HL-60/S4 treated with retinoic acid at 250 ng/mL for 4 days and 3 days (cell line): ENCODE data around the gene MFN2.

Source experiments
- in situ Hi-C: fragments of 300-500 bp; cut with MboI; formaldehyde crosslinking; loops from 2 replicates; pipeline ENCODE4 v1.7.0; 2022; ENCODE audit warnings: low sequenced_read_pairs

MFN2 gene

GRCh38 chr1:11957897-11958296, 22.3 kb upstream of the MFN2 start:
- in situ Hi-C loops = no loop called here

DNA sequence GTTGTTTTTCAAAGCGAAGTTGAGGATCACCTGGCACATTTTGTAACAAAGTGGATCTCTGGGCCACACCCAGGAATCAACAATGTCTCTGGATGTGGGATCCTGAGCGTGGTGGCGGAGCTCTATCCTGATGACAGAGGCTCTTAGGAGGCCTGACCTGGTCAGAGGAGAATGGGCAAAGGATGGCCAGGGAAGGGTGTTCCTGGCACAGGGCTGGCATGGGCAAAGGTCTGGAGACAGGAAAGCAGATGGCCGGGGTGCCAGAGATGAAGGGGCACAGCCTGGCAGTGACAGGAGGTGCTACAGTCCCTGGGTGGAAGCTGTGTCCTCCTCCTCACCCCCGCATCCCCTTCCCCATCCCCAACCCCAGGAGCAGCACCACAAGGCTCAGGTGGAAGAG, 20.0 kb upstream of the MFN2 start:
- in situ Hi-C loops = no loop called here

- in situ Hi-C loops = no loop called here
Measured at GRCh38 chr1:11960715-11961114, 19.5 kb upstream of the MFN2 start.

GRCh38 chr1:11961230-11961629, 19.0 kb upstream of the MFN2 start:
- in situ Hi-C loops = no loop called here

DNA sequence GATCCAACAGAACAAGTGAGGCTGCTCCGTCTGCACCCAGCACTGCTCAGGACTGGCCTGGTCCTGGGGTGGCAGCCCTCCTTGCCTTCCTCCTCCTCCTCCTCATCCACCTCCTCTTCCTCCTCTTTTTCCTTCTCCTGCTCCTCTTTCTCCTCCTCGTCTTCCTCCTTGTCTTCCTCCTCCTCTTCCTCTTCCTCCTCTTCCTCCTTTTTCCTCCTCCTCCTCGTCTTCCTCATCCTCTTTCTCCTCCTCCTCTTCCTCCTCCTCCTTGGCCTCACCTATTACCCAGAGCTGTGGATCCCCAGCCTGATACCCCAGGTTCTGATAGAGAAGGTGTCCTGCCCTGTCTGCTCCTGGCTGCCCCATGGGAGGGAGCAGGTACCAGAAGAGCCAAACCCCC, 16.6 kb upstream of the MFN2 start:
- in situ Hi-C loops = no loop called here

- in situ Hi-C loops = no loop called here
Measured at GRCh38 chr1:11964656-11965055, 15.6 kb upstream of the MFN2 start.

GRCh38 chr1:11967028-11967547, 13.2 kb upstream of the MFN2 start:
- in situ Hi-C loops = no loop called here

DNA sequence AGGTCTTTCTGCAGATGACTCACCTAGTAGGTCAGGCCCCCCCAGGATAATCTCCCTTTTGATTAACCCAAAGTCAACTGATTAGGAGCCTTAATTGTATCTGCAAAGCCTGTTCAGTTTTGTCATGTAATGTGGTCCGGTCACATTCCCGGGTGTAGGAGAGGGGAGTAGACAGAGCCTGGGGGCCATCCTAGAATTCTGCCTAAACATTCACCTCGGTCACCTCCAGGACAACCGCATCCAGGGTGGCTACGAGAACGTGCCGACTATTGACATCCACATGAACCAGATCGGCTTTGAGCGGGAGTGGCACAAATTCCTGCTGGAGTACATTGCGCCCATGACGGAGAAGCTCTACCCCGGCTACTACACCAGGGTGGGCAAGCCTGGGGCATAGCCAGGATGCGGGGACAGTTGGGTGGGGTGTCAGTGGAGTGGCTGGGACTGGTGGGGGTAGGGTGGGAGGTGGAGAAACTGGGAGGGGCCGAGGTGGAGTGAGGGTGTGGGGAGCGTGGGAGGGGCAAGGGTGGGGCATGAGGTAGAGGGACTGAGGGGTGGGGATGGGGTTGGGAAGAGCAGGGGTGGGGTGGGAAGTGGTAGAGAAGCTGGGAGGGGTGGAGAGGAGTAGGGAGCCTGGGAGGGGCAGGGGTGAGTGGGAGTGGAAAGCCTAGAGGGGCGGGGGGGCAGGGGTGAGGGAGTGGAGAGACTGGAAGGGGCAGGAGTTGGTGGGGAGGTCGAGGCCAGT, 9.6 kb upstream of the MFN2 start:
- in situ Hi-C loops = no loop called here

GRCh38 chr1:11977625-11978024, 2.6 kb upstream of the MFN2 start:
- in situ Hi-C loops = no loop called here

GRCh38 chr1:11978301-11978700, 1.9 kb upstream of the MFN2 start:
- in situ Hi-C loops = no loop called here

DNA sequence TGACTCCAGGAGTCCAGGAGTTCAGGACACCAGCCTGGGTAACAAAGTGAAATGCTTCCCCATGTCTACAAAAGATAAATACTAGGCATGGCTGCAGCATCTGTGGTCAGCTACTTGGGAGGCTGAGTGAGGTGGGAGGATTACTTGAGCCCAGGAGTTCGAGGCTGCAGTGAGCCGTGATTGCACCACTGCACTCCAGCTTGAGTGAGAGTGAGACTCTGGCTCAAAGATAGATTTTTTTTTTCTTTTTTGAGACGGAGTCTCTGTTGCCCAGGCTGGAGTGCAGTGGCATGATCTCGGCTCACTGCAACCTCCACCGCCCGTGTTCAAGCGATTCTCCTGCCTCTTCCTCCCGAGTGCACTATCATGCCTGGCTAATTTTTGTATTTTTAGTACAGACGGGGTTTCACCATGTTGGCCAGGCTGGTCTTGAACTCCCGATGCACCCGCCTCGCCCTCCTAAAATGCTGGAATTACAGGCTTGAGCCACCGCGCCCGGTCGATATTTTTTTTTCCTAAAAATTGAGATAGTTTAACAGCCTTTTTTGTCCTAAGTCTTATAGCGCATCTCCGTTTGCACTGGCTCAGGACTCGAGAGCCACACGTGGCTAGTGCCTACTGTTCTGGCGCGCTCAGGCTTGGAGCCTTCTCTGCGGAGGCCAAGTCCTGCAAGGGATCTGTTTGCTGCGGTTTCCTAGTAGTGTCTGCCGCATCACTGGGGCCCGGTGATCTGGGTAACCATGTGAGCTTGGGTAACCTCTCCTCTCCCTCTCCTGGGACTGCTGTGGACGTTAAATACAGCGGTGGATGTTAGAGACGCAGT, 1.0 kb upstream of the MFN2 start:
- in situ Hi-C loops = no loop called here

GRCh38 chr1:11980676-11980972, 380 bp downstream of the MFN2 start:
- in situ Hi-C loops = no loop called here

DNA sequence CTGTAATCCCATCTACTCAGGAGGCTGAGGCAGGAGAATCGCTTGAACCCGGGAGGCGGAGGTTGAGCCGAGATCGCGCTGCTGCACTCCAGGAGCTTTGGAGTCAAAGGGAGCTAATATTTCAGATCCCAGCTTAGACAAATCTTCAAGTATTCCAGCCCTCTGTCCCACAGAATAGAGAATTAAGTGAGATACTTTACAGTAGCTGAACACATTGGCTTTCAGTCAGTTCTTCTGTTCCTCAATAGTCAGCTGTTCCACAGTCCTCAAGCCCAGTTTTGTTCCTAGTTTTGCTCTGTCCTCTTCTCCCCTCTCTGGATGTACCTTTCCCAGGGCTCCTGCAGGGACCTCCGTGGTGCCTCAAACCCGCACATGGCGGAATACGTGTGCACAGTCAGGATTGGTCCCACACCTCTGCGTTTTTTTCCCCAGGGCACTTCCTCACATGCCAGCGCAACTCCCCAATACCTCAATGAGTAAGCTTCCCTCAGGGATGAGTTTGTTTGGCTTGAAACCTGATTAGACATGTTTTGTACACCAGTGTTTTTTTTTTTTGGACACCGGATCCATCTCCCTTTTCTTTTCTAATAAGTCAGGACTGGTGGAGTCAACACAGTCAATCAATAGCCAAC, 1.2 kb downstream of the MFN2 start:
- in situ Hi-C loops = no loop called here

DNA sequence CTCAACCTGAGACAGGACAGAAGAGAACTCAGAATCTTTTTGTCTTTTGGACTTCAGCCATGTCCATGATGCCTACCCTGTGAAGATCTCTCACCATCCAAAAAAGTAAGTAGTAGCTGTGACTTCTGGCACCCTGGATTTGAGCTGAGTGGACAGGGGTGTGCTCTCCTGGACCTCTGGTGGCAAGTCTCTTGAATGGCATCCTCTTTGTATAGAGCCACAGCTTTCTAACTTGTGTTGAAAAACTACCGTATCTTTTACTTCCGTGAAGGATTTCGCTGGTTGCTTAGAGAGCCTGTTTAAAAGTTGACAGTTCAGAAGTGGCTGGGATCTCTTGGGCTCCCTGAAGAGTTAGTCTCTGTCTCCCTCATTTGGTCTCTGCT, 1.8 kb downstream of the MFN2 start:
- in situ Hi-C loops = no loop called here

- in situ Hi-C loops = no loop called here
Measured at GRCh38 chr1:11984121-11984520, 3.9 kb downstream of the MFN2 start.

DNA sequence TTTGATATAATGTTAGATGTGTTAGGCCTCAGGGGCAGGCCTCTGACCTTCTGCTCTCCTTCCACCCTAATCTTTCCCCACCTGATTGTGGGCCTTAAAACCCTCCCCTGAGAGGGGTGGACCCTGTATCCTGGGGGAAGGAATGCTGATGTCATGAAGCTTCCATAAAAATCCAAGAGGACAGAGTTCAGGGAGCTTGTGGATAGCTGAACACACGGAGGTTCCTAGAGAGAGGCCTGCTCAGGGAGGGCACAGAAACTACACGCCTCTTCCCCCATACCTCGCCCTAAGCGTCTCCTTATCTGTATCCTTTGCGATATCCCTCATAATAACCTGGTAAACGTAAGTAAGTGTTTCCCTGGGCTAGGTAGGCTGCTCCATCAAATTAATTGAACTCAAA, 4.3 kb downstream of the MFN2 start:
- in situ Hi-C loops = no loop called here

DNA sequence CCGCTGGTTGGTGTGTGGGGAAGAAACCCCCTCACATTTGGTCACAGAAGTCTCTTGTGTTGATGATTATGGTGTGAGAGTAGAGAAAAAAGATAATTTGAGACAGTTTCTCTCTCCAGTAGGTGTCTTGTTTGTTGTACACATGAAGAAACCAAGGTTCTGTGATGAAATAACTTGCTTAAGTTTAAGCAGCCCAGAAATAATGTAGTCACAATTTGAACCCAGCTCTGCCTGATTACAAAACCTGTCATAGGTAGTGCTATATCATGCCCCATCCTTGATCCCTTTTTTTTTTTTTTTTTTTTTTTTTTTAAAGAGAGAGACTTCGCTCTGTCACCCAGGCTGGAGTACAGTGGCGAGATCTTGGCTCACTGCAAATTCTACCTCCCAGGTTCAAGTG, 4.9 kb downstream of the MFN2 start:
- in situ Hi-C loops = no loop called here

GRCh38 chr1:11985851-11986250, 5.6 kb downstream of the MFN2 start:
- in situ Hi-C loops = no loop called here

DNA sequence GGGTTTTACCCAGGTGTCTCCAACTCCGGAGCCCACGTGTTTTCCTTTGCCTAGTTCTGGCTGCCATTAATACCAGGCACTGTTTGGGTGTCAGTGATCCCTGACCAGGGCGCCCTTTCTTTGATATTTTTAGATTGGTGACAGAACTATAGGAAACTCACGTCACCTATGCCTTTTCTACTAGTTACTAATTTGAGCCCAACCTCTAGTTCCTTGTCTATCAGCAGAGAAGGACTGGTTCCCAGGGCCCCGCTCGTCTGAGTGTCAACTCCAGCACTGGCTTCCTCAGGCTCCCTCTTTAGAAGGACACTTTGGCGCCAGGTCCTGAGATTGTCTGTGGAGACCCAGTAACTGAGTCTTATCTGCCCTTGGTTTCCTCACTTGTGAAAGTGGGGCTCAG, 9.4 kb downstream of the MFN2 start:
- in situ Hi-C loops = no loop called here

DNA sequence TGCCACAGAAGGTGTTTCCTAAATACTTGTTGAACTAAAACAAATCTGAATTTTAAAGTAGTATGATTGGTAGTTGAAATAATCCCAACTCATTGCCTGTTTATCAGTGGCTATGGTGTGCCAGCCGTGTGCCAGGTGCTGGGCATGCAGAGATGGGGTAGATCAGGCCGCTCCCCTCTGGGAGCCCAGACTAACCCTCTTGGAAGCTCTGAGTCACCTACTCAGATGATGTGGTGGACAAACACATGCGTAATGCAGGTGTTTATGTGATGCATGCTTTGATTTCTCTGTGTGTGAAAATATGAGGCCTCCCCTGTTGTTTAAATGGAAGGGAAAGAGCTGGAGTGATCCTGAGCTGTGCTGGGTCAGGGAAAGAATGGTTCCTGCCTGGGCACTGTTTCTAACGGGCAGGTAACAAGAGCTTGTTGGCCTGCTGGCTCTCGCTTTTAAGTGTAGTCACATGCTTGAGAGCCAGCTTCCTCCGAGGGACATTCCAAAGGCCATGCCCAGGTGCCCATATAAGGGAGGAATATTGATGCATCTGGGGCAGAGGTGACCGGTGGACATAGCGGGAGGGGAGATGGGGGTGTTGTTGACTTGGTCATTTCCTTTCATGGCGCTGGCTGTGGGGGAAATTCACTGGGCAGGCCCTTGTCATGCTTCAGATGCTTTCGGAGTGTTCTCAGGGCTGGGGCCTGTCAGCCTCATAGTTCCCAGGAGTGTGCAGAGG, 10.2 kb downstream of the MFN2 start:
- in situ Hi-C loops = no loop called here

DNA sequence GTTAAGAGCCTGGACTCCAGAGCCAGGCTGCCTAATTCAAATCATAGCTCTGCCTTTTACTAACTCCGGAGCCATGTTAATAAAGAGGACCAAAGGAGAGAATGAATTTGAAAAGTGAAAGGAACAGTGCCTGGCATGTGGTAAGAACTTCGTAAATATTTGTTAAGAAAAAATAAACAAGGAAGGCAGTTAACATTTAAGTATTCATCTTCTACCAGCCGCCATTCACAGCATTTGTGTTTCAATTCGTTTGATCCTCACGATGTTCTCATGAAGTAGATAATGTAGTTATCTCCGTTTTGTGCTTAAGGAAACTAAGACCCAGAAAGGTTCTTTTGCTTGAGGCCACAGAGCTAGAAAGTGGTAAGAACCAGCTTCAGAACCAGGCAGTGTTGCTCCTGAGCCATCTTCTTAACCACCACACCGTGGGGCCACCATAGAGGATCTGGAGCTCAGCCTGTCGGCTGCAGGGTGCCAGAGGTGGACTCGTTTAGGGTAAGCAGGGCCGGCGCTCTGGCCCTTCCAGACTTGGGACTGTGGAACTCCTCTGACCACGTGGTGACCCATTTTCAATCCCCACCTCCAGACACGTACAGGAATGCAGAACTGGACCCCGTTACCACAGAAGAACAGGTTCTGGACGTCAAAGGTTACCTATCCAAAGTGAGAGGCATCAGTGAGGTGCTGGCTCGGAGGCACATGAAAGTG, 11.9 kb downstream of the MFN2 start:
- in situ Hi-C loops = no loop called here
